AG09319 (cell line): ENCODE data around the gene C17orf113.

ENCODE experiments used
- DNase-seq: peaks from one replicate; pipeline ENCODE4 v3.0.0-alpha.2; 2010; ENCODE audit warnings: low read depth; ENCODE audit errors: extremely low read depth
- CTCF ChIP-seq: IDR thresholded peaks from 2 replicates; pipeline ENCODE4 v1.5.1; 2011; ENCODE audit warnings: low read depth, mild to moderate bottlenecking, inconsistent platforms, low read length, moderate library complexity

C17orf113 gene

GRCh38 chr17:42067371-42068091 is 17.1 kb upstream of the C17orf113 start:
- no peak for DNase-seq

GRCh38 chr17:42065201-42065600 is 14.8 kb upstream of the C17orf113 start:
- TF ChIP-seq CTCF, result no peak
- DNase-seq, result no peak

More at GRCh38 chr17:42067371-42068091, 17.1 kb upstream of the C17orf113 start:
- TF ChIP-seq CTCF, result peak; percentile 89

GRCh38 chr17:42062681-42063080 is 12.3 kb upstream of the C17orf113 start:
- DNase-seq, result no peak
- TF ChIP-seq CTCF, result no peak

GRCh38 chr17:42061646-42062487 is 11.5 kb upstream of the C17orf113 start:
- no peak for TF ChIP-seq CTCF
- no peak for DNase-seq

GRCh38 chr17:42060231-42060630 is 9.8 kb upstream of the C17orf113 start:
- DNase-seq, result no peak
- no peak for TF ChIP-seq CTCF

- TF ChIP-seq CTCF, result no peak
- no peak for DNase-seq
Measured at GRCh38 chr17:42059815-42060214, 9.4 kb upstream of the C17orf113 start.

- no peak for DNase-seq
- TF ChIP-seq CTCF, result no peak
Measured at GRCh38 chr17:42058063-42058462, 7.7 kb upstream of the C17orf113 start.
